22Rv1 (cell line): ENCODE results near the gene WDR12.

Source experiments
- ZFX ChIP-seq: fragments of 450-650 bp; IDR thresholded peaks from 2 replicates; pipeline ENCODE4 v1.6.1; 2017; ENCODE audit warnings: antibody characterized with exemption, borderline replicate concordance
- TF ChIP-seq, protein P1 (sequence below): fragments of 450-650 bp; IDR thresholded peaks from 2 replicates; pipeline ENCODE4 v1.5.1; 2017; ENCODE audit warnings: mild to moderate bottlenecking

DNA sequence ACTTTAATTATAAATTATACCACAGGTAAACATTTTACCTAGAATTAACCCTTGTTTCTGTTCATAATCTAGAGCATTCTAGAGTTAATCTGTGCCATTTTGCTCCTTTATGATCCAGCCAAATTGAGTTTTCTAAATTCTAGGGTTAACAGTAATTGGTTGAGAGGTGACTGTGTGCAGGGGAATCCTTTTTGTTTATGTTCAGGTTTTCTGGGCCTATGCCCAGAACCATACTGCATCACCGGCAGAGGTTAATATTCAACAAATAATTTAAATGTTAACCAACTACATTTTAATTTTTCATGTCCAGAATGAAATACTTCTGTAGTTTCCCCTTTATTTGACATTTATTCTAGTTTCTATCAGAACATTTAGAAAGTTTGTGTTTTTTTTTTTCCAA is 32.9 kb upstream of the WDR12 start:
- TF ChIP-seq, protein P1, sequence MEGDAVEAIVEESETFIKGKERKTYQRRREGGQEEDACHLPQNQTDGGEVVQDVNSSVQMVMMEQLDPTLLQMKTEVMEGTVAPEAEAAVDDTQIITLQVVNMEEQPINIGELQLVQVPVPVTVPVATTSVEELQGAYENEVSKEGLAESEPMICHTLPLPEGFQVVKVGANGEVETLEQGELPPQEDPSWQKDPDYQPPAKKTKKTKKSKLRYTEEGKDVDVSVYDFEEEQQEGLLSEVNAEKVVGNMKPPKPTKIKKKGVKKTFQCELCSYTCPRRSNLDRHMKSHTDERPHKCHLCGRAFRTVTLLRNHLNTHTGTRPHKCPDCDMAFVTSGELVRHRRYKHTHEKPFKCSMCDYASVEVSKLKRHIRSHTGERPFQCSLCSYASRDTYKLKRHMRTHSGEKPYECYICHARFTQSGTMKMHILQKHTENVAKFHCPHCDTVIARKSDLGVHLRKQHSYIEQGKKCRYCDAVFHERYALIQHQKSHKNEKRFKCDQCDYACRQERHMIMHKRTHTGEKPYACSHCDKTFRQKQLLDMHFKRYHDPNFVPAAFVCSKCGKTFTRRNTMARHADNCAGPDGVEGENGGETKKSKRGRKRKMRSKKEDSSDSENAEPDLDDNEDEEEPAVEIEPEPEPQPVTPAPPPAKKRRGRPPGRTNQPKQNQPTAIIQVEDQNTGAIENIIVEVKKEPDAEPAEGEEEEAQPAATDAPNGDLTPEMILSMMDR = no peak
- no peak for TF ChIP-seq ZFX
